ENCODE results near the gene THSD8.

The THSD8 gene

DNA sequence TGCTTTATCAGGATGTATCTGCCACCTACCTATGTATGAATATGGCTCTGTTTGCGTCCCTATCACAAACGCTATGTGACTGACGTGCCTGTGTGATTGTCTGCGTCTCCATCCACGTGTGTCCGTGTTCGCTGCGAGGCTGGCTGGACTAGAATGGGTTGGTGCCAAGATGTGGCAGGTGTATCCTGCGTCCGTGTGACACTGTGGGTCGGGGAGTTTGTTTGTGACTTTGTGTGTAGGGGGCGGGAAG, 19.8 kb upstream of the THSD8 start:
- no peak for DNase-seq

GRCh38 chr19:12782424-12783290, 19.2 kb upstream of the THSD8 start:
- DNase-seq, result peak; percentile 90

DNA sequence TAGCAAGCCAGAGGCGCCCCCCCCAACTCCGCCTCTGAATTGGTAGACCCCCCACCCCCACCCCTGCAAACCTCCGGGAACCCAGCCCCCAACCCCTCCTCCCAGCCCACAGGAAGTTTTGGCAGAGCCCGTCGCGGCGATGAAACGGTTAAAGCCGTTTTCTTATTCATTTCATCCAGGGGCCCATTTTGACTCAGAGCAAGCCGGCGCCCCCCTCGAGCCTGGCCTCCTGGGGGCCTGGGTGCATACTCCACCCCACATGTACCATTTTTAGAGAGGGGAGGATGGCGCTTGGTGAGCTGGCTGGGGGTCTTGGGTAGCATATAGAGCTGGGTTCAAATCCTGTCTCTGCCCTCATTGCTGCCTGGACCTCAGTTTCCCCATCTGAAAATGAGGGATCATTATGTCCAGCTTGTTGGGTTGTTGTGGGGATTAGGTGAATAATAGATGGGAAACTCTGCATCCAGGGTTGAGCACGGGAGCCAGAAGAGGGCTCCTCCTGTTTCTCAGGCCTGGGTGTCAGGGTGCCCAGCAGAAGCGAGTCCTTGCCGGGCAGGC, 18.5 kb upstream of the THSD8 start:
- DNase-seq, result no peak

DNA sequence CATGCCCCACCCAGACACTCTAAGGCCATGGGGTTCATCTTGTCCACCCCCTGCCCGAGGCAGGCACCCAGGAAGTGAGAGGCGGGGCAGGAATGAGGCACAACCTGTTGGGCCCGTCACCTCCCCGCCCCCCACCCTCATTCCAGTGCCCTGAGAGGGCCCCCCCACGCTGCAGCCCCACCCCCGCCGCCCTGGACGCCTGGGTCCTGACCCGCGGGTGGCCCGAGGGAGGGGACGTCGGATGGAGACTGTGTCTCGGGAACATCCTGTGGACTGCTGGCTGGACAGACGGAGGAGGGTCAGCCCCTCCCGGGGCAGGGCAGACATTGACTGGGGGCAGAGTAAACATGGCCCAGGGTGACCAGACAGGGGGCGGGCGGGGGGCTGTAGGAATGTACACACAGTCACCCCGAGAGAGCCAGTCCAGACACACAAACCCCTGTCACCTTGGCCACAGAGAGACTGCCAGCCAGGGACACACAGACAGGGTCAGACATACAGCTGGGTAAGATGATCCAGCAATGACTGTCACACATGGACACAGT, 17.9 kb upstream of the THSD8 start:
- no peak for DNase-seq

DNA sequence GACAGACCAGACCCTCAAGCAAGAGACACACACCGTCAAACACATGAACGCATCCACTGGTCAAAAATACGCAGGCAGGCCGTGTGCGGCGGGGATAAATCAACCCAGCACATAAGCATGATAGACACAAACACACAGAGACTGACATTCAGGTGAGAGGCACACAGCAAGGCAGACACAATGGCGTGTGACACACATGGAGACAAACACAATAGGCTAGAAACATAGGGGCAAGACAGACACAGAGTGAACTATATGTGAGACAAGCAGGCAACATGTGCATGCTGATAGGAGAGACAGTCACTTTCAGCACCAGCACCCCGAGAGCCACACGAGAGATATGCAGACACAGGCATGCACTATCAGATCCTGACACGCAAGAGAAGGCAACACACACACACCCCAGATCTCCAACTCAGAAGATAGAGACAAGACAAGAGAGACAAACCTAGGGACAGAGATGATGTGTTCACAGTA, 17.4 kb upstream of the THSD8 start:
- DNase-seq, result no peak

- no peak for DNase-seq
These were observed 16.9 kb upstream of the THSD8 start for GRCh38 chr19:12784871-12785430.

GRCh38 chr19:12785431-12786031, 16.3 kb upstream of the THSD8 start:
- no peak for DNase-seq

DNA sequence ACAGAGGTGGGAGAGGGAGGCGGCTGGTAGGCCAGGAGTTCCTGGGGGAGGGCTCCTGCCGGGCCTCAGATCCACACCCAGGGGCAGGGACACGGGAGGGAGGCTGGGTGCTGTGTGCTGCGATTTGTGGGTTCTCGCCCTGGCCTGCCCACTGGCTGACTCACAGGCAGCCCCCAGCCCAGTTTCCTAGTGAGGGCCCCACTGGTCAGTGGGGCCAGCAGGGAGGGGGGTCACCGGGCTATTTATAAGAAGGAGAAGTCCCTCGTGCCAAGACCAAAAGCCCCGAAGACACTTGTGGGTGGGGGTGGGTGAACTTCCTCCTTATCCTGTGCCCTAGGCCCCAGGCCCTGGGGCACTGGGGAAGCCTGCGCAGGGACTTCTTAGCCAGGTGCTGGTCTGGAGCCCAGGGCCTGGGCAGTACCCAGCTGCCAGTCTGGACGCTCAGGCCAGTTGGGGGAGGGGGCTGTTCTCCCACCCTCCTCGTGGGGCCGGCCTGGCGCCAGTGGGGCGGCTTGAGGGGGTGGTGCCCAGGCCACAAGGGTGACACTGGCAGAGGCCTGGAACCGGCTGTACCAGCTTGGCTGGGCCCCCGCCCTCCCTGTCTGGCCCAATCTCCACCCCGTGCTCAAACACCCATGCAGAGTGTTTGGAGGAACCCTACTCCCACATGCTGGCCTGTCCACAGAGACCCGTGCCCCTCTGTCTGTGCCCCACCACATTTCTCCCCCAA, 15.6 kb upstream of the THSD8 start:
- DNase-seq, result no peak

- DNase-seq, result no peak
These were observed 14.9 kb upstream of the THSD8 start for GRCh38 chr19:12786952-12787351.

DNA sequence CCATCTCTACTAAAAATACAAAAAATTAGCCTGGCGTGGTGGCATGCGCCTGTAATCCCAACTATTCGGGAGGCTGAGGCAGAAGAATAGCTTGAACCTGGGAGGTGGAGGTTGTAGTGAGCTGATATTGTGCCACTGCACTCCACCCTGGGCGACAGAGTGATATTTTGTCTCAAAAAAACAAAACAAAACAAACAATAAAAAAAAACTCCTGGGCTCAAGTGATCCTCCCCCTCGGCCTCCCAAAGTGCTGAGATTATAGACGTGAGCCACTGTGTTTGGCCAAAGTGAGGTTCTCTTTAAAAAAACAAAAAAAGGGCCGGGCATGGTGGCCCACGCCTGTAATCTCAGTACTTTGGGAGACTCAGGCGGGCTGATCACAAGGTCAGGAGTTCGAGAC, 14.4 kb upstream of the THSD8 start:
- no peak for DNase-seq

DNA sequence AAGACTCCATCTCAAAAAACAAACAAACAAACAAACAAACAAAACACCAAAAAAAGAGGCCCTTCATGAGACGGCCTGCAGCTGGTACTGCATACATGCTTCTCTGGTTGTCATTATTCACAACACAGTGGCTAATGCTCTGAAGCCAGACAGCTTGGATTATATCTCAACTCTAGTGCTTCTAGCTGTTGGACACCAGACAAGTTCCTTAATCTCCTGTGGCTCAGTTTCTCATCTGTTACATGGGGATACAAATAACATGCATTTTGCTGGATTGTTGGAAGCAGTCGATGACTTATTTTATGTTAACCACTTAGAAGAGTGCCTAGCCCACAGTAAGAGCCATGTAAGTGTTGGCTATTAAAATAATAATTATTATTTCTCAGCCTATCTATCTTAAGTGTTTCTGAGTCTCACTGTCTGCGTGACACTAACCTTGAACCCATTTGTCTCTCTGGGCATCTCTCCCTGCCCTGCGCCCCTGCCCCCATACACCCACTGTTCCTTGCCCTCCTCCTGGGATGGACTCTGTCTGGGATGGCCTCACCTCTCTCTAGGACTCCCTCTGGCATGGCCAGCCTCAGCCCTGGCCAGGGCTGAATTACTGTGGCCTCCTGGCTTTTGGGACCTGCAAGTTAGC, 13.7 kb upstream of the THSD8 start:
- DNase-seq, result no peak

- DNase-seq, result no peak
These were observed 13.2 kb upstream of the THSD8 start for GRCh38 chr19:12788682-12789097.

GRCh38 chr19:12789098-12789903, 12.6 kb upstream of the THSD8 start:
- DNase-seq, result no peak

DNA sequence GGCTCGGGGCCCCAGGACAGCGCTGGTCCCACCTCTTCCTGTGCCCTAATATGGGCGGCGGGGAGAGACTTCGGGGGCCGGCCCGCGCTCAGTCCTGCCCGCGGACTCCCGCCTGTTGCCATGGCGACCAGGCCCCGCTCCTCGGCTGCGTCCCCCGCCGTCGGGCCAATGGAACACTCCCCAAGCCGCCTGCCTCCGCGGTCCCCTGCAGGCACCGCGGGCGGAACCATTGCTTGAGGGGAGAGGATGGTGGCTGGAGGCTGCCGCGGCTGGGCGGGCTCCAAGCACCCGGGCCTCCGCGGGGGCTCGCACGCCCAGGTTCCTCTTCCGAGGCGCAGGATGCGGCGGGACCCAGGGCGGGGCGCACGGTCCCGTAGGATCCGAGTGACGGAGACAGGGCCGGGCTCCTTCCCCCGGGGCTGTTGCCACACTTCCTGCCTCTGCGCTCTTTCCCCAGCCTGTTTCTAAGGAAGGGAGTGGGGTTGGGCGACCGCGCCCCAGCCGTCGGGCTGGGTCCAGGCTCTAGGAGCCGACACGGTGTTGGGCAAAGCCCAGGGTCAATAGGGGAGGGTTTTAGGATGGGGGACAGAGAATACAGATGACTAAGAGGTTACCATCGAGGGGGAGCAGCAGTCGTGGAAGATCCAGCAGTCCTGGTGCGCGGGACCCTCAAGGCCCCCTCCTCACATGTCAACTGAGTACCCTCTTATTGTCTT, 11.8 kb upstream of the THSD8 start:
- DNase-seq, result peak; percentile 82

DNA sequence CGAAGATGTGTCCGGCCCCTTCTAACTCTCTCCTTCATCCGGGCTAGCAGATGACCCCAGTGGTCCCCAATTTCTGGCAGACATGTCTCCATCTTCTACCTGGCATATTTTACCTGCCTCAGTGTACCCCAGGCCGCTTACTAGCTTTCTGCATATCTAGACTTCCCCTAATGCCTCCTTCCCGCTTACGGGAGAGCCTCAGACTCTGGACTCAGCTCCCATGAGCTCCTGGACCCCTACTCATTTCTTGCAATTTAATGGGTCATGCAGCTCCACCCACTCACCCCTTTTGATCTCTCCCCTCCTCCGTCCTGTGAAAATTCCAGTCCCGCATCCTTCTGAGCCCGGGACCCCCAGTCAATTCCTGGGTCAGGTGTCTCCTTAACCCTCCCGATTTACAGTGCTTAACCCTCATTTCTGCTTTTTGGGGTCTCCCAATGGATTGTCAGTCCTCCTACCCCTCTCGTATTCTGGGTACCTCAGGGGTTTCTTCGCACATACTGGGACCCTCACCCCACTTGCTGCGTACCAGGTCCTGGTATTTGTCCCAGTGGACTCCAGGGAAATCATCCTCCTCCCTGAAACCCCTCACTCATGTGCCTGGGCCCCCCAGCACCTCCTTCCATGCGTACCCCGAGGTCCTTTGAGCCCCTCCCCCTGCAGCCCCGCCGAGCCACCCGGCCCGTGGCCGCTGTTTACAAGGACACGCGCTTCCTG, 11.1 kb upstream of the THSD8 start:
- no peak for DNase-seq

DNA sequence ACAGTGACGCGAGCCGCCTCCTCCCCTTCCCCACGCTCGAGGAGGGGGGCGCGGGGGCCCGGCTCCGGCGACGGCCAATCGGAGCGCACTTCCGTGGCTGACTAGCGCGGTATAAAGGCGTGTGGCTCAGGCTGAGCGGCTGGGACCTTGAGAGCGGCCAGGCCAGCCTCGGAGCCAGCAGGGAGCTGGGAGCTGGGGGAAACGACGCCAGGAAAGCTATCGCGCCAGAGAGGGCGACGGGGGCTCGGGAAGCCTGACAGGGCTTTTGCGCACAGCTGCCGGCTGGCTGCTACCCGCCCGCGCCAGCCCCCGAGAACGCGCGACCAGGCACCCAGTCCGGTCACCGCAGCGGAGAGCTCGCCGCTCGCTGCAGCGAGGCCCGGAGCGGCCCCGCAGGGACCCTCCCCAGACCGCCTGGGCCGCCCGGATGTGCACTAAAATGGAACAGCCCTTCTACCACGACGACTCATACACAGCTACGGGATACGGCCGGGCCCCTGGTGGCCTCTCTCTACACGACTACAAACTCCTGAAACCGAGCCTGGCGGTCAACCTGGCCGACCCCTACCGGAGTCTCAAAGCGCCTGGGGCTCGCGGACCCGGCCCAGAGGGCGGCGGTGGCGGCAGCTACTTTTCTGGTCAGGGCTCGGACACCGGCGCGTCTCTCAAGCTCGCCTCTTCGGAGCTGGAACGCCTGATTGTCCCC, 10.4 kb upstream of the THSD8 start, which contains the start of gene JUNB:
Gene JUNB, plus strand, starts transcription at position 142 of the 706 bp plus-strand sequence. Its CDS starts 286 bp downstream, at position 428.
- peak; percentile 93 for DNase-seq

DNA sequence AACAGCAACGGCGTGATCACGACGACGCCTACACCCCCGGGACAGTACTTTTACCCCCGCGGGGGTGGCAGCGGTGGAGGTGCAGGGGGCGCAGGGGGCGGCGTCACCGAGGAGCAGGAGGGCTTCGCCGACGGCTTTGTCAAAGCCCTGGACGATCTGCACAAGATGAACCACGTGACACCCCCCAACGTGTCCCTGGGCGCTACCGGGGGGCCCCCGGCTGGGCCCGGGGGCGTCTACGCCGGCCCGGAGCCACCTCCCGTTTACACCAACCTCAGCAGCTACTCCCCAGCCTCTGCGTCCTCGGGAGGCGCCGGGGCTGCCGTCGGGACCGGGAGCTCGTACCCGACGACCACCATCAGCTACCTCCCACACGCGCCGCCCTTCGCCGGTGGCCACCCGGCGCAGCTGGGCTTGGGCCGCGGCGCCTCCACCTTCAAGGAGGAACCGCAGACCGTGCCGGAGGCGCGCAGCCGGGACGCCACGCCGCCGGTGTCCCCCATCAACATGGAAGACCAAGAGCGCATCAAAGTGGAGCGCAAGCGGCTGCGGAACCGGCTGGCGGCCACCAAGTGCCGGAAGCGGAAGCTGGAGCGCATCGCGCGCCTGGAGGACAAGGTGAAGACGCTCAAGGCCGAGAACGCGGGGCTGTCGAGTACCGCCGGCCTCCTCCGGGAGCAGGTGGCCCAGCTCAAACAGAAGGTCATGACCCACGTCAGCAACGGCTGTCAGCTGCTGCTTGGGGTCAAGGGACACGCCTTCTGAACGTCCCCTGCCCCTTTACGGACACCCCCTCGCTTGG, 9.6 kb upstream of the THSD8 start:
- peak; percentile 72 for DNase-seq

DNA sequence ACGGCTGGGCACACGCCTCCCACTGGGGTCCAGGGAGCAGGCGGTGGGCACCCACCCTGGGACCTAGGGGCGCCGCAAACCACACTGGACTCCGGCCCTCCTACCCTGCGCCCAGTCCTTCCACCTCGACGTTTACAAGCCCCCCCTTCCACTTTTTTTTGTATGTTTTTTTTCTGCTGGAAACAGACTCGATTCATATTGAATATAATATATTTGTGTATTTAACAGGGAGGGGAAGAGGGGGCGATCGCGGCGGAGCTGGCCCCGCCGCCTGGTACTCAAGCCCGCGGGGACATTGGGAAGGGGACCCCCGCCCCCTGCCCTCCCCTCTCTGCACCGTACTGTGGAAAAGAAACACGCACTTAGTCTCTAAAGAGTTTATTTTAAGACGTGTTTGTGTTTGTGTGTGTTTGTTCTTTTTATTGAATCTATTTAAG, 9.0 kb upstream of the THSD8 start:
- no peak for DNase-seq

Measured in activated effector memory CD4-positive, alpha-beta T cell treated with Interleukin-2 at 50 U/mL for 16 hours (primary cell).